K562 (cell line): ENCODE data around the gene LENG9. TPM values are rescaled to one million over a fixed set of nuclear protein-coding genes. Genes with fewer than 3 reads are reported as not detected.

ENCODE experiments used
- AFF1 ChIP-seq, 2 experiments: fragments of 450-650 bp; IDR thresholded peaks; 2 replicates each; pipeline ENCODE4 v1.6.1; 2018; ENCODE audit warnings: mild to moderate bottlenecking in 2 of 2, low read depth in 1 of 2; ENCODE audit not compliant: partially characterized antibody in 2 of 2
- CREB1 ChIP-seq, 2 experiments: sonication (generic) in 1 of 2; formaldehyde crosslinking in 1 of 2; IDR thresholded peaks; 2 replicates each; pipeline versions ENCODE4 v1.6.1 to v1.8.0; 2012 to 2022; ENCODE audit warnings: inconsistent platforms in 1 of 2, mild to moderate bottlenecking in 1 of 2, missing genetic modification reagents in 1 of 2, moderate library complexity in 1 of 2
- DDX20 ChIP-seq: fragments of 450-650 bp; IDR thresholded peaks from 2 replicates; pipeline ENCODE4 v1.6.1; 2016; ENCODE audit warnings: missing genetic modification characterization, low read depth, mild to moderate bottlenecking, missing compliant biosample characterization, moderate library complexity
- EGR1 ChIP-seq: fragments of 450-650 bp; conservative IDR thresholded peaks from 2 replicates; pipeline ENCODE4 v1.6.1; 2017; ENCODE audit warnings: mild to moderate bottlenecking
- FOXM1 ChIP-seq, 2 experiments: fragments of 450-650 bp in 1 of 2; sonication (generic) in 1 of 2; formaldehyde crosslinking in 1 of 2; IDR thresholded peaks; 2 replicates each; pipeline versions ENCODE4 v1.6.1 to v1.9.0; 2017 to 2022; ENCODE audit warnings: low read depth in 2 of 2, mild to moderate bottlenecking in 2 of 2, missing genetic modification reagents in 1 of 2, moderate library complexity in 1 of 2
- HNRNPL ChIP-seq: fragments of 200-400 bp; formaldehyde crosslinking; IDR thresholded peaks from 2 replicates; pipeline ENCODE4 v1.6.1; 2017; ENCODE audit warnings: low read depth, mild to moderate bottlenecking, low read length
- NRF1 ChIP-seq, 2 experiments: fragments of 450-650 bp; IDR thresholded peaks in 1 of 2; conservative IDR thresholded peaks in 1 of 2; 2 replicates each; pipeline ENCODE4 v1.6.1; 2014; ENCODE audit warnings: mild to moderate bottlenecking in 2 of 2
- PML ChIP-seq: IDR thresholded peaks from 2 replicates; pipeline ENCODE4 v1.6.1; 2012; ENCODE audit warnings: low read length, inconsistent platforms
- POLR2B ChIP-seq: fragments of 450-650 bp; IDR thresholded peaks from 2 replicates; pipeline ENCODE4 v1.6.1; 2018; ENCODE audit warnings: low read depth; ENCODE audit not compliant: partially characterized antibody
- SPI1 ChIP-seq: IDR thresholded peaks from 2 replicates; pipeline ENCODE4 v1.6.1; 2011; ENCODE audit warnings: low read depth, low read length, control low read depth, borderline replicate concordance
- SRSF3 ChIP-seq: fragments of 200-400 bp; formaldehyde crosslinking; IDR thresholded peaks from 2 replicates; pipeline ENCODE4 v1.6.1; 2016; ENCODE audit warnings: mild to moderate bottlenecking, low read length, moderate library complexity; ENCODE audit not compliant: insufficient read depth
- THAP12 ChIP-seq: fragments of 250-450 bp; sonication (Bioruptor Pico); IDR thresholded peaks from 2 replicates; pipeline ENCODE4 v1.9.0; 2021; ENCODE audit warnings: mild to moderate bottlenecking, inconsistent platforms
- ZC3H4 ChIP-seq: sonication (generic); formaldehyde crosslinking; IDR thresholded peaks from 2 replicates; pipeline ENCODE4 v1.9.0; 2021; ENCODE audit warnings: missing genetic modification reagents, borderline replicate concordance
- ZNF408 ChIP-seq: fragments of 250-450 bp; sonication (Bioruptor Pico); IDR thresholded peaks from 2 replicates; pipeline ENCODE4 v1.4.0; 2020; ENCODE audit warnings: low read depth, mild to moderate bottlenecking, moderate library complexity
- ZNF41 ChIP-seq: fragments of 250-450 bp; sonication (Bioruptor Pico); conservative IDR thresholded peaks from 2 replicates; pipeline ENCODE4 v1.4.0; 2020; ENCODE audit warnings: mild to moderate bottlenecking
- polyA plus RNA-seq, 8 experiments: library from polyadenylated mRNA; depleted of rRNA in 4 of 8; stranded (reverse) in 5 of 8; unstranded in 3 of 8; fragments of >200 nt; fragmentation: Nextera tagmentation in 2 of 8; fragmentation: Illumina TruSeq in 1 of 8; extraction: Ambion mirVana in 2 of 8; extraction: Trizol in 1 of 8; gene quantifications; 2 replicates each; pipeline versions ENCODE4 v1.2.1 to v1.2.3, GENCODE V29; 2011 to 2014; ENCODE audit warnings: inconsistent platforms in 1 of 8, missing spikeins in 1 of 8
- total RNA-seq, 7 experiments: library from RNA; depleted of rRNA in 6 of 7; stranded (reverse); fragments of >200 nt in 6 of 7; fragmentation: Illumina TruSeq in 2 of 7; extraction: Trizol in 2 of 7; gene quantifications; 2 replicates each; pipeline versions ENCODE4 v1.2.1 to v1.2.3, GENCODE V29; 2011 to 2021; ENCODE audit warnings: low replicate concordance in 1 of 7
- TF ChIP-seq, protein P1 (sequence below): fragments of 450-650 bp; IDR thresholded peaks from 2 replicates; pipeline ENCODE4 v1.6.1; 2018; ENCODE audit not compliant: partially characterized antibody

The LENG9 gene
- total and polyA plus RNA-seq, 9 of the 15 experiments (the other 6 are each of a cell fraction or from before 2014, with no cell fraction given), result 0.06 to 0.64 (median 0.33) TPM; not detected in 1

- TF ChIP-seq HNRNPL (no peak), ZC3H4 (no peak), NRF1 (conservative IDR thresholded peaks at IDR 0.05 in 1 of 2, IDR thresholded peaks at IDR 0.05 in 1 of 2) (peak in 1 of 2 experiments; percentile 16; a peak in 1 of 4 replicates), THAP12 (CRISPR knock-in tag) (no peak), SPI1 (no peak), EGR1 (peak; percentile 71), ZNF41 (CRISPR knock-in tag) (no peak), SRSF3 (no peak), PML (no peak), POLR2B (no peak), DDX20 (tag) (no peak), CREB1 (IDR thresholded peaks at IDR 0.05) (peak; percentile 60; the same call in 1 of the 2 replicates), CREB1 (CRISPR knock-in tag; IDR thresholded peaks at IDR 0.05) (no peak), AFF1 (IDR thresholded peaks at IDR 0.05; ENCODE audit: low read depth in 1 of 2, partially characterized antibody in 2 of 2) (no peak), FOXM1 (IDR thresholded peaks at IDR 0.05; ENCODE audit: low read depth) (no peak), FOXM1 (CRISPR knock-in tag; IDR thresholded peaks at IDR 0.05; ENCODE audit: low read depth) (no peak), ZNF408 (CRISPR knock-in tag) (no peak)
- TF ChIP-seq, protein P1, sequence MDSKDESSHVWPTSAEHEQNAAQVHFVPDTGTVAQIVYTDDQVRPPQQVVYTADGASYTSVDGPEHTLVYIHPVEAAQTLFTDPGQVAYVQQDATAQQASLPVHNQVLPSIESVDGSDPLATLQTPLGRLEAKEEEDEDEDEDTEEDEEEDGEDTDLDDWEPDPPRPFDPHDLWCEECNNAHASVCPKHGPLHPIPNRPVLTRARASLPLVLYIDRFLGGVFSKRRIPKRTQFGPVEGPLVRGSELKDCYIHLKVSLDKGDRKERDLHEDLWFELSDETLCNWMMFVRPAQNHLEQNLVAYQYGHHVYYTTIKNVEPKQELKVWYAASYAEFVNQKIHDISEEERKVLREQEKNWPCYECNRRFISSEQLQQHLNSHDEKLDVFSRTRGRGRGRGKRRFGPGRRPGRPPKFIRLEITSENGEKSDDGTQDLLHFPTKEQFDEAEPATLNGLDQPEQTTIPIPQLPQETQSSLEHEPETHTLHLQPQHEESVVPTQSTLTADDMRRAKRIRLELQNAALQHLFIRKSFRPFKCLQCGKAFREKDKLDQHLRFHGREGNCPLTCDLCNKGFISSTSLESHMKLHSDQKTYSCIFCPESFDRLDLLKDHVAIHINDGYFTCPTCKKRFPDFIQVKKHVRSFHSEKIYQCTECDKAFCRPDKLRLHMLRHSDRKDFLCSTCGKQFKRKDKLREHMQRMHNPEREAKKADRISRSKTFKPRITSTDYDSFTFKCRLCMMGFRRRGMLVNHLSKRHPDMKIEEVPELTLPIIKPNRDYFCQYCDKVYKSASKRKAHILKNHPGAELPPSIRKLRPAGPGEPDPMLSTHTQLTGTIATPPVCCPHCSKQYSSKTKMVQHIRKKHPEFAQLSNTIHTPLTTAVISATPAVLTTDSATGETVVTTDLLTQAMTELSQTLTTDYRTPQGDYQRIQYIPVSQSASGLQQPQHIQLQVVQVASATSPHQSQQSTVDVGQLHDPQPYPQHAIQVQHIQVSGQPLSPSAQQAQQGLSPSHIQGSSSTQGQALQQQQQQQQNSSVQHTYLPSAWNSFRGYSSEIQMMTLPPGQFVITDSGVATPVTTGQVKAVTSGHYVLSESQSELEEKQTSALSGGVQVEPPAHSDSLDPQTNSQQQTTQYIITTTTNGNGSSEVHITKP, result peak; percentile 92
Observed at GRCh38 chr19:54473071-54473891, 9.7 kb upstream of the LENG9 start, which contains the start of gene CDC42EP5 (continued).
